ENCODE results near the gene NR6A1. TPM values are rescaled to one million over a fixed set of nuclear protein-coding genes. Genes with fewer than 3 reads are reported as not detected.

The NR6A1 gene
- total and polyA plus RNA-seq, 2 of the 13 experiments (the other 11 are each of a cell fraction or from before 2014, with no cell fraction given): 28.1 to 31.5 TPM

DNA sequence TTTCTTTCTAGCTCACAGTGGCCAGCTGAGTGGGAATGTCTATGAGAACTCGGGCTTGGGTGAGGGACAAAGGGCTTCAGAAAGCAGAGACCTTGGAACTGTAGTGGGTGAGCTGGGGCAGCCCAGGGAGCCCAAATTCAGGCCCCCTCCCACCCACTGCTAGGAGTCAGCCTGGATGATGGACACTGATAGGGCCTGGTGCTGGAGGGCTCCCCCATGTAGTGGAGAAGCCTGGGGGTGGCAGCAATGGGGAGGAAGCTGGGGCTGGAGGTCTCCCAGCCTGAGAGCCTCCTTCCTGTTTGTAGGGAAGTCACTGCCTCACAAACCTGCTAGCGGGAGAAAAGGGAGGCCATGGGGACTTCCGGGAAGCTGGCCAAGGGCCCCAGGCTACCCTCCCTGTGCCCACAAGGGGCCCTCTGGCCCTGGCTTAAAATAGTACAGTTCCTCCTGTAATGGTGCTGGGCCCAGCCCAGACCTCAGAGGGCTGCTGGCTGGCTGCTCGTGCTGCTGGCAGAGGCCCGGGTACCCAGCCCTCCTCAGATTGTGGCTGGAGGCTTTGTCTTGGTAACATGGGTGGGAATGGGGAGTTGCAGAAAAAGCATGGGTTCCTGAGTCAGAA lies 257.6 kb downstream of the NR6A1 start (continued):
- TF ChIP-seq SMAD9 (CRISPR knock-in tag; IDR thresholded peaks at IDR 0.05) (no peak), ZFYVE20 (CRISPR knock-in tag; IDR thresholded peaks at IDR 0.05; ENCODE audit: borderline replicate concordance, low read depth) (no peak), KDM5B (CRISPR knock-in tag; IDR thresholded peaks at IDR 0.05; ENCODE audit: borderline replicate concordance) (0 out of 2 replicates have a peak, but pooled peaks have one; percentile 24), NFYC (CRISPR knock-in tag; IDR thresholded peaks at IDR 0.05) (no peak), ZNF318 (CRISPR knock-in tag; IDR thresholded peaks at IDR 0.05) (no peak), ZNF333 (CRISPR knock-in tag; IDR thresholded peaks at IDR 0.05; ENCODE audit: borderline replicate concordance) (no peak), KMT2B (CRISPR knock-in tag; IDR thresholded peaks at IDR 0.05) (no peak), RERE (CRISPR knock-in tag; IDR thresholded peaks at IDR 0.05; ENCODE audit: low read depth) (no peak)
- TF ChIP-seq, protein P1, sequence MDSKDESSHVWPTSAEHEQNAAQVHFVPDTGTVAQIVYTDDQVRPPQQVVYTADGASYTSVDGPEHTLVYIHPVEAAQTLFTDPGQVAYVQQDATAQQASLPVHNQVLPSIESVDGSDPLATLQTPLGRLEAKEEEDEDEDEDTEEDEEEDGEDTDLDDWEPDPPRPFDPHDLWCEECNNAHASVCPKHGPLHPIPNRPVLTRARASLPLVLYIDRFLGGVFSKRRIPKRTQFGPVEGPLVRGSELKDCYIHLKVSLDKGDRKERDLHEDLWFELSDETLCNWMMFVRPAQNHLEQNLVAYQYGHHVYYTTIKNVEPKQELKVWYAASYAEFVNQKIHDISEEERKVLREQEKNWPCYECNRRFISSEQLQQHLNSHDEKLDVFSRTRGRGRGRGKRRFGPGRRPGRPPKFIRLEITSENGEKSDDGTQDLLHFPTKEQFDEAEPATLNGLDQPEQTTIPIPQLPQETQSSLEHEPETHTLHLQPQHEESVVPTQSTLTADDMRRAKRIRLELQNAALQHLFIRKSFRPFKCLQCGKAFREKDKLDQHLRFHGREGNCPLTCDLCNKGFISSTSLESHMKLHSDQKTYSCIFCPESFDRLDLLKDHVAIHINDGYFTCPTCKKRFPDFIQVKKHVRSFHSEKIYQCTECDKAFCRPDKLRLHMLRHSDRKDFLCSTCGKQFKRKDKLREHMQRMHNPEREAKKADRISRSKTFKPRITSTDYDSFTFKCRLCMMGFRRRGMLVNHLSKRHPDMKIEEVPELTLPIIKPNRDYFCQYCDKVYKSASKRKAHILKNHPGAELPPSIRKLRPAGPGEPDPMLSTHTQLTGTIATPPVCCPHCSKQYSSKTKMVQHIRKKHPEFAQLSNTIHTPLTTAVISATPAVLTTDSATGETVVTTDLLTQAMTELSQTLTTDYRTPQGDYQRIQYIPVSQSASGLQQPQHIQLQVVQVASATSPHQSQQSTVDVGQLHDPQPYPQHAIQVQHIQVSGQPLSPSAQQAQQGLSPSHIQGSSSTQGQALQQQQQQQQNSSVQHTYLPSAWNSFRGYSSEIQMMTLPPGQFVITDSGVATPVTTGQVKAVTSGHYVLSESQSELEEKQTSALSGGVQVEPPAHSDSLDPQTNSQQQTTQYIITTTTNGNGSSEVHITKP (CRISPR knock-in tag; IDR thresholded peaks at IDR 0.05; ENCODE audit: low read depth): 0 out of 2 replicates have a peak, but pooled peaks have one; percentile 41
